GM18951 (cell line): ENCODE measurements around the gene CCL1.

Experiments
- POLR2A ChIP-seq: IDR thresholded peaks from 4 replicates; pipeline ENCODE4 v1.6.1; 2011; ENCODE audit warnings: mild to moderate bottlenecking; ENCODE audit not compliant: insufficient read length, insufficient read depth; ENCODE audit errors: extremely low read depth
- in situ Hi-C: fragments of 300-500 bp; cut with MboI; formaldehyde crosslinking; loops from one replicate; pipeline ENCODE4 v1.12.0; 2022; ENCODE audit warnings: low sequenced_read_pairs, mixed read lengths, inconsistent platforms; ENCODE audit not compliant: unreplicated experiment

The CCL1 gene

DNA sequence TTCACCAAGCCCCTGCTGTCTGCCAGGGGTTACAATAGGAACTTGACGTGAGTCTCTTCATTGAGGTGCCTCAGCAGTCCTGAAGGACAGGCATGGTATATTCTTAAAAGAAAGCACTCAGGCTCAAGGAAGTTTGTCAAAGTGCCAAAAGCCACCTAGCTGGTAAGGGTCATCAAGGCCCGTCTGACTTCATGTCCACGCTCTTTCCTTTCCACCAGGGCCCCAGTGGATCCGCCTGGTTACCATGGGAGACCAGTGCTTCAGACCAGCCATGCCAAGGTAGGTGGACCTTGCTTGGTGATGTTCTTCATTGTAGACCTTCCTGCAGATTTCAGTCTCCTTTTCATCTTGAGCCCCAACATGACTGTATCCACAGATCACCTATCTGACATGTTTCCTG is 27.6 kb upstream of the CCL1 start:
- no peak for TF ChIP-seq POLR2A
- in situ Hi-C loops = no loop called here

DNA sequence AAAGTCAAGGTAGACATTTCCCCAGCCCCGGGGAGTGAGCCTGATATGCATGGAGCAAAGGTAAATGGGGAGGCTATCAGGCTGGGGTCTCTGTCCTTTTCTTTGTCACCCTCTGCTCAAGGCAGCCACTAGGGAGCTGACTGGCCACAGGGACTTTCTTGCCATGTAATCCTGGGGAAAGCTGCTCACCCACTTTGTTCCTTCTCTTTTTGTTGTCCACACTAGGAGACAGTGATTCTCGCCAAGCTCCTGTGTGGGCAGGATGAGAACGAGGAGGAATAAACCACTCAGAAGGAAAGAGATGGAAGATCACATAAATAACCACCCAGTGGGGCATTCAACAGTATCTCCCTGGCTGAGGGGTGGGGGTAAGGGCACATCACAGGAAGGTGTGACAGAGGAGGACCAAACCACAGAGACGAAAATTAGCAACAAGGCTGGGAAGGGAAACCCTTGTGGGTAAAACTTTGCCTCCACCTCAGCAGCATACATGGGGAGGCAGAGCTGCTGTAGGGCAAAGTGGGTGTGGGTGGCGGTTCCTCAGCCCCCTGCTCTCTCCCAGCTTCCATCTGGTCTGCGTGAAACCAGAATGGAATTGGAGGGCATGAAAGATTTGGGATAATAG is 26.2 kb upstream of the CCL1 start:
- in situ Hi-C loops = no loop called here
- no peak for TF ChIP-seq POLR2A

DNA sequence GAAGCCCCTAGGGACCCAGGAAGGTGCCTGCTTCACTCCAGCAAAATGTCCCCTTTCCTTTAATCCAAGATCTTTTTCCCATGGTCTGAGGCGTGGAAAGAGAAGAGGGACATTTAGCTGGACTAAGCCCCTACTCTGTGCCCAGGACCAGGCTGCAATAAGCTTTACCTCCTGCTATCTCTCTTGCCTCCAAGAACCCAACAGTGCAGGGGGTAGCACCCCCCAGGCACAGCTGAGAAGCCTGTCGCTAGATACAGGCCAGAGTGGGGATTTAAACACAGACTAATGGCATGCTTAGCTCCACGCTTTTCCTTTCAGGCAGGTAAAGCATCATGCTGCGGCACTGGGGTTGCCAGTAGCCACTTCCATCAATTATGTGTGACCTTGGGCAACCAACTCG is 24.5 kb upstream of the CCL1 start:
- in situ Hi-C loops = no loop called here
- TF ChIP-seq POLR2A = no peak

DNA sequence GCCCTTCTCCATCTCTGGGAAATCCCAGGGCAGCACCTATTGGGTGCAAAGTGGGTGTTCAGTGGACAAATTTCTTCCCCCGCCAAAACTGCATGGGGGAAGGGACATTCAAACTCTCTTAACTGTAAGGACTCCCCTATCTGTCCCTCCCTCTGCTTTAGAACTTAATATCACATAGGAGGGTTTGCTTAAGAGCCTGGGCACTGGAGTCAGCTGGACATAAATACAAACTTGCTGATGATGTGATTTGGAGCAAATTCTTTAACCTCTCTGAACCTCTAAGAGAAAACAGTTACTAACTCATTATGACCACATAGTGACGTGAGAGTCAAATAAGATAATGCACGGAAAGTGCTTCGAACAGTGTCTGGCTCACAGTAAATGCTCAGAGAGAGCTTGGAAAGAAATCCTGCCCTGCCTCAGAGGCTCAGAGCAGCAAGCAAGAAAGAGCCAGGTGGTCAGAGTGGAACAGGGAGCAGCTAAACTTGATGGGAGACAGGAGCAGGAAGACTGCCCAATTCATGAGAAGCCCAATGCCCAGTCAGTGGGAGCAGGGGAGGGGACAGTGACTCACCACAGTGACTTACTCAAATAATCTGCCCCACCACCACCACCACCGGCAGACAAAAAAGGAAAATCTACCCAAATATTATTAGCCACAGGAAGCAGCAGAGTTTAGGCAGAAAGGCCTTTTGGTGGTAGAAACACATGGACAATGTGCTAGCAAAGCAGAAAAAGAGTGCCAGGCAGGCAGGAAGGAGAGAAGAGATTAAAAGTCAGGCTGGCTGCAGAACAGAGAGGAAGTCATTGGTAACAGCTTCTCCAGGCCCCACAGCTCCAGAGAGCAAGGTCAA is 23.9 kb upstream of the CCL1 start:
- in situ Hi-C loops = no loop called here
- no peak for TF ChIP-seq POLR2A

DNA sequence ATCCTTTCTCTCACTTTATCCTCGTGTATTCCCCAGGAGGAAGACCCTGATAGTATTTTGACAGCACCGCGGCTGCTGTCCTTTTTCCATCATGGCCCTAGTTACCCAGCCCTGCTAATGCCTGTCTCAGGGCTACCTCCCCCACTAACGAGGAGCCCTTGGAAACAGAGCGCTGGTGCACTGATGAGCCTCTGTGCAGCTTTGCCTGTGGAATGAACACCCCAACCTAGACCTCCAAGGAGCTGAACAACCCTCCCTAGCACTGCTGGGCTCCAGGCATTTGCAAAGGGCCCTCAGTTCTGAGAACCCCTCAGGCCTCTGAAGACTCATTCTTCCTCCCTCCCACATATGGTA is 23.3 kb upstream of the CCL1 start:
- in situ Hi-C loops = no loop called here

DNA sequence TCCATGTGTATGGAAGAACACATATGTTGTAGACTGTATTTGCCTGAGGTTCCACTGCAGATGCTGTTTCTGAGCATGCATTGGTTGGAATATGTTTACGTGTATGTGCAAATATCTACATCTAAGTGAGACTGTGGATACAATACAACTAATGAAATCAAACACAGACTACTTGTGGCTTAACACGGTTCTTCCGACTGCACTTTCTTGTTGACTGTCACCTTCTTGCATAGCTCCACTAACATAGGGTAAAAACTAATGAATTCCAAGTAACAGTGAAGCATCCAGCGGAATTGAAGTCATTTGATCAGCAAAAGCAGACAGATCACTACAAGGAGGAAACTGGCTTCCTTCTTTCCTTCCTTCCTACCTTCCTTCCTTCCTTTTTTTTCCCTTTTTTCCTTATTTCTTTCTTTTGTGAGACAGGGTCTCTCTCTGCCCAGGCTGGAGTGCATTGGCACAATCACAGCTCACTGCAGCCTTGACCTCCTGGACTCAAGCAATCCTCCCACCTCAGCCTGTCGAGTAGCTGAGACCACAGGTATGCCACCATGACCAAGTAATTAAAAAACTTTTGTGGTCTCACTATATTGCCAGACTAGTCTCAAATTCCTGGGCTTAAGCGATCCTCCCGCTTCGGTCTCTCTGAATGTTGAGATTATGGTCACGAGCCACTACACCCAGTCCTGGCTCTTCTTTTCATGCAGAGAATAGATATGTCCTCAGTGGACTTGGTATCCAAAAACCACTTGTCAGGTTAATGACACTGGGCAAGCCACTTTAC is 22.0 kb upstream of the CCL1 start:
- TF ChIP-seq POLR2A = no peak
- in situ Hi-C loops = no loop called here

More for the DNA sequence above, 23.3 kb upstream of the CCL1 start:
- TF ChIP-seq POLR2A = no peak

DNA sequence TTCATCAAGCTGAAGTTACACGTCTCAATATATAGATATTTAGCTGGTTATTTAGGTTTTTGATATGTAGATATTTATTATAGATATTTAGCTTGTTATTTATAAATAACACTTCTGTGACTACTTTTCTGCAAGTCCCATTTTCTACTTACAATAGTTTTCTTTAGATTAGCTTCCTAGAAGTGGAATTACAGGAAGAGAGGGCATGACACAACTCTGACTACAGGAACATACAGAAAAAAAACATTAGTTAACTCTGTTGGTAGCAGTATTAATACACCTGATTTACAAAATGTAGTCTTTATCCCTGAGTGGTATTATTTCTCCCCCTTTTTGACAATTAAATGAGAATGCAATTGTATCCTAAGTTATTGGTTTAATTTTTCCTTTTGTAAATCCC is 21.2 kb upstream of the CCL1 start:
- in situ Hi-C loops = no loop called here
- TF ChIP-seq POLR2A = no peak

DNA sequence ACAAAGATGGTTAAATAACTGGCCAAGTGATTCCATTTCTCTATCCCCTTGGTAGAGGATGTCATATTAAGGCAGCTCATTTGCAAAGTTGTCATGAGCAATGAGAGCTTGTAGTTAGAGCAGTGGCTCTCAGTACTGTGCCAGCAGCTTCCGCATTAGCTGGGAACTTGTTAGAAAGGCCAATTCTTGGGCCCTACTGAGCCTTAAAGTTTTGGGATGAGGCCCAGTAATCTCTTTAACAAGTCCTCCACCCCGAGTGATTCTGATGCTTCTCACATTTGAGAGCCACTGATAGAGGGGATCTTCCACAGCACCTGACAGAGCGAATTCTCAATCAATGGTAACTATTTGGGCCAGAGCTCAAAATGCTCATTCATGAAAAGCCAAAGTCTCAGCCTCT is 20.2 kb upstream of the CCL1 start:
- in situ Hi-C loops = no loop called here
- TF ChIP-seq POLR2A = no peak

DNA sequence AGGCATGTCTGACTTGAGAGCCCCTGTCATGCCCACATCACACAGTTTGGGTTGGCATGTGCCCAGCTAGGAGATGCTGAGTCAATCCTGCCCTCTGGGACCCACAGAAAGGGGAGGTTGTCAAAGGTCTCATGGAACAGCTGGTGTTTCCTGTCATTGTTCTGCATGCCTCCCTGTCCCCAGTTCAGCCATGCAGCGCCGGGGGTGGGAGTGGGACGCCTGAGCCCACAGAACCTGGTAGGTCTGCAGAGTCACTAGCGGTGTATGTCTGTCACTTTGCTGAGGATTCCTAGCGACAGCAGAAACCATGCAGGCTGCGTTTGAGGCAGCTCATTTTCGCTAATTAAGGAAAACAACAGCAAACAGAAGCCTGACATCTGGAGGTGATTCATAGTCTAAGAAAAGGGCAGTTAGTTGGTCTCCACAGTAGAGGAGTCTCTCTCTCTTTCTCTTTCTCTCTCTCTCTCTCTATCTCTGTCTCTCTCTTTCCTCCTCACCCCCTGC is 19.6 kb upstream of the CCL1 start:
- in situ Hi-C loops = no loop called here
- TF ChIP-seq POLR2A = no peak

DNA sequence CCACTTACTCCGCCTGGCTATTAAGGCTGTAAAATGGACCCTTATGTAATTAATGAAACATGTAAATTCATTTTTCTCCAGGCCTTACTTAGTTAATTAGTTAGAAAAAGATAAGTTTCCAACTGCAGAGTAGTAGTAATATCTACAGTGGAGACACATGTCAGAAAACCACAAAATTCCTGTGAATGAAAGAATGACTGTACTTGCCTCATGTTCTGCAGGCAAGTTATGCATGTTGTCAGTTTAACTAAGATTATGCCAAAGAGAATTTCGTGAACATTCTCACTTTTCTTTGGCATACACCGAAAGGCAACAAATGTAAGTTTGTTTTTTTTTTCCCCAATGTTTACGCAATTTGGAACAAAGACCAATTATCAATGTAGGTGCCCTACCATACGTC is 16.8 kb upstream of the CCL1 start:
- no peak for TF ChIP-seq POLR2A
- in situ Hi-C loops = no loop called here

DNA sequence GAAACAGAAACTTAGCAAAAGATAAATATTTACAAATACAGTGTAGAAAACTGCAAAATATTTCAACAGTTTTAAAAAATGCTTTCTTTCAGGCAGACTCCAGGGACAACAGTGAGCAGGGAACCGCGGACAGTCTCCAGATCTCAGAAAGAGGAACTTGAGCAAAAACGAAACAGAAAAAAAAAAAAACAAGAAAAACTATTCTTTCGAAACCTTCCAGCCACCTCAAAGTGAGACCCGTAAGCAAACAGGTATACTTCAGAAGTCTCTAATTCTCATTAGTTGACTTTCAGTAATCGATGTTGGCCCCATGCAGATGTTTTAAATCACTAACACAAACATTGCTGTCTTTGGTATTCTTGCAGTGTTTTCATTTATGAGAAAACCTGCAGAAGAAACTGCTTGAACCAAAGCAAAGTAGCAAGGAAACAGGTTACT is 15.7 kb upstream of the CCL1 start:
- no peak for TF ChIP-seq POLR2A
- in situ Hi-C loops = no loop called here

DNA sequence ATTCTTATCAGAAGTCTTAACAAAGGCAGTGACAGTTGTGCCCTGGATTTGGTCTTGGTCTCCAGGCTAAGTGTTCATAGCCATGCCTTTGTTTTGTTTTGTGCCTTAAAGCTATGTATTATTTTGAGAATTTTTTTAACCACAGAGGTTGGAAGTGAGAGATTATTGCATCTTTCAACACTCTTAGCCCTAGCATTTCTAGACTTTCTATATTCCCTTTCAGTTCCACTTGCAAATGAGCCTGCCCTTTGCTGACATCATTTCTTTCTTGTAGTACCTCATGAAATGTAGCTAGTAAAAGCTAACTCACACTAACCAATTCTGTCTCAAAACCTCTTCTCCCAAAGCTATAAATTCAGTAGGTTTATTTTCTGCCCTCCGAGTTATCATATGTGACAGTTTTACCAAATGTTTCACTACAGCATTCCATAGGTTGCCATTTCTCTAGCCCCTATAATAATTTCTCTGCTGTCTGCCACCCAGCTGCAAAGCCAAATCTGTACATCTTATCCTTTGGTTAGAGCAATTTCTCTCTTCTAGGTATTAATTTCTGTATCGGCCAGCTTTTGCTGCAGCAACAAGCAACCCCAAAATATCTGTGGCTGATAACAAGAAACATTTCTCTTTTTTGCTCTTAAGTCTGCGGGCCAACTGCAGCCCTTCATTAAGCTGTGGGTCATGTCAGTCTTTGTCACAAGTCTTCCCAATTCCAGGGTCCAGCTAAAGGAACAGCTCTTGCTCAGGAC is 14.2 kb upstream of the CCL1 start:
- in situ Hi-C loops = no loop called here
- TF ChIP-seq POLR2A = no peak

DNA sequence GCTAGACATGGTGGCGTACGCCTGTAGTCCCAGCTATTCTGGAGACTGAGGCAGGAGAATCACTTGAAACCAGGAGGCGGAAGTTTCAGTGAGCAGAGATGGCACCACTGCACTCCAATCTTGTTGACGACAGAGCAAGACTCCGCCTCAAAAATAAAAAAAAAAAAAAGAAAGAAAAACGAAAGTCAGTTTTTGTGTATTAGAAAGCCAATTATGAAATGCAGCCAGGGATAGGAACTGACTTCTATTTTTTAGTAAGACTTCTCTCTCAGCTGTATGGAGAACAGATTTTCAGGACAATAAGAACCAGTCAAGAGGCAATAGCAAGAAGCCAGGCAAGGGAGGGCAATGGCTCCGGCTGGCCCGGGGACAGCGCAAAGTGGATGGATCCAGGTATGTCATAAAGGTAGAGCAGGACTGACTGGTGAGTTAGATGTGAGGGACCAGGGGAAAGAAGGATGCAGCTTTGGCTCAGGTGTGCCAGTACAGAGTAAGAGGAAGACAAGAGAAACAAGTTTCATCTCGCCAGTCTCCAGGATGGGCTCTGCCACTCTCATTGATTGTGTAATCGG is 12.5 kb upstream of the CCL1 start:
- in situ Hi-C loops = no loop called here
- no peak for TF ChIP-seq POLR2A

DNA sequence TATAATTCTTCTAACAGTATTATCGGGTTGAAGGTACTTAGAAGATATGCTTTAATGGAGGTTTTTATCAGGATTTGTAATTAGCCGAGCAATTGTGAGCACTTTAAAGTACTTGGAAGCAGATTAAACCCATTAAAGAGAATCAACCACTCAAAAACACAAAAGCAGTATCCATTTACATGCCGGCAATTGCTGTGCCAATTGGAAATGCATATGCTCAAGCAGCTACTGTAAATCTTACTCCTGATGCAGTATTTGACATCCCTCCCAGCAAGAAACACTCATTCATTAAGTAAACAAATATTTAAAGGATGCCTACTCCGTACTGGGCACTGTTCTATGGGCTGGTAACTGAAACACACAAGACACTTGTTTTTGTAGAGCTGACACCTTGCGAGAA is 11.4 kb upstream of the CCL1 start:
- TF ChIP-seq POLR2A = no peak
- in situ Hi-C loops = no loop called here
